Measurements from ENCODE around the gene PDCD1LG2. TPM values are rescaled to one million over a fixed set of nuclear protein-coding genes. Genes with fewer than 3 reads are reported as not detected.
A peak's percentile ranks its signal among the peaks of the same experiment; 100 is the strongest.
"Not testable (repeated sequence)": the region's sequence is repeated elsewhere in the genome, so short reads cannot be mapped to it uniquely, and the experiment has no call there.

PDCD1LG2 gene
- total RNA-seq, 1 donor: under 0.01 TPM

- peak in 1 of 3 donors; percentile 49 for DNase-seq (ENCODE audit: low read depth in 2 of 3, low spot score in 2 of 3)
These were observed 52.6 kb downstream of the PDCD1LG2 start for GRCh38 chr9:5562806-5563416.

DNA sequence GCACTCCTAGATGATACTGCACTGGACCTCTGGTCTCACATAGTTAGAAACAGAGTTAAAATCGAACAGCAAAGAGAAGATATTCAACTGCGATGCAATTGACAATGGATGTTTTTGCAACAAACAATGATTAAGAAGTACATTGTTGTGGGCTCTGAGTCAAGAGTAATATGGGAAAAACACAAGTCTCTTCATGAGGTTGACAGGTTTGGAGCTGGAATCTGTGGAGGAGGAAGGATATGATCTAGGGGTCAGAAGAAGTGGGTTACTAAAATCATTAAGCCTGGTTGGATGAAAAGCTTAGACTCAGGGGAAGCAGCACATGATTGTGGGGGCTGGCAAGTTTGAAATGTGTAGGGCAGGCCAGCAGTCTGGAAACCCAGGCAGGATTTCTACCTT, 53.1 kb downstream of the PDCD1LG2 start:
- DNase-seq (ENCODE audit: low read depth in 2 of 3, low spot score in 2 of 3): no peak

GRCh38 chr9:5563886-5564285, 53.6 kb downstream of the PDCD1LG2 start:
- no peak for DNase-seq (ENCODE audit: low read depth in 2 of 3, low spot score in 2 of 3)

DNA sequence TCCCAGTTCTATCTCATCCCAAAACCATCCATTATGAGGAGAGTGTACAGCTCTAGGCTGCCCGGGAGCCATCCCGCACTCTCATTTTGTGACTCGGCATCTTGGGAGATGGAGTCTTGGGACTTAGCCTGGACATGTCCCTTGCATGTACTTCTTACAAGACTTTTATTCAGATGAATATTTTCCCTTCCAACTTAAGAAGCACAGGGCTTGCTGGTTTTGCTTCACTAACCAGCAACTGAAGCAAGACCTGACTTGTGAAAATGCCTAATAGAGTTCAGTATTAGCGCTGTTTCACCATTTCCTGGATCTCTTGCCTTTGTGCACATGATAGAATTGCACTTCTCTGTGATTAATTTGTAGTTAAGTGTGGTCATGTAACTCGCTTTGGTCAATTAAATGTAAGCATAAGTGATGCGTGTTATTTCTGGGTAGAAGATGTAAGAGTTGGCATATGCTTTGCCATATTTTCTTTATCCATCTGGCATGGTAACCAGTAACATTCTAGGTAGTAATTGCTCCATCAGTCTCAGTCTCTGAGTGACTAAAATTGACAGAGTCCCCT, 55.8 kb downstream of the PDCD1LG2 start:
- DNase-seq (ENCODE audit: low read depth in 2 of 3, low spot score in 2 of 3): no peak

GRCh38 chr9:5568868-5569267, 58.5 kb downstream of the PDCD1LG2 start:
- no peak for DNase-seq (ENCODE audit: low read depth in 2 of 3, low spot score in 2 of 3)

DNA sequence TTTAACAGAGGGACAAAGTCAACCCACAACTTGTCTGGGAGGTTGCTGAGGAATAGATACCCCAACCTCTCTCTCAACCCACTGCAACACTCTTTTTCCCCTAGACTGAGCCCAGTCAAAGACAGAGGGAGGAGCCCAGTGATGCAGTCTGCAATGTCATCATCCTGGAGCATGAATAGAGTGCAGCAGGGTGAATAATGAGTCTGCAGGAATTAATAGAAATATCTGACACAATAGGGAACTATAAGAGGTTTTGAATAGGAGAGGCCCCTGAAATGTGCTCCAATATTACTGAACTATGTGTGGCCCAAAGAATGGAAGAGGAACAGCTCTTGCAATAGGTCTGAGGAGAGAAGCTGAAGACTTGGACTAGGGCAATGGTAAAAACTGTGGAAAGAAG, 59.1 kb downstream of the PDCD1LG2 start:
- peak in 1 of 3 donors; percentile 57 for DNase-seq (ENCODE audit: low read depth in 2 of 3, low spot score in 2 of 3)

GRCh38 chr9:5569891-5570290, 59.6 kb downstream of the PDCD1LG2 start:
- no peak for DNase-seq (ENCODE audit: low read depth in 2 of 3, low spot score in 2 of 3)

- DNase-seq (ENCODE audit: low read depth in 2 of 3, low spot score in 2 of 3): no peak
These were observed 61.4 kb downstream of the PDCD1LG2 start for GRCh38 chr9:5571629-5572232.

DNA sequence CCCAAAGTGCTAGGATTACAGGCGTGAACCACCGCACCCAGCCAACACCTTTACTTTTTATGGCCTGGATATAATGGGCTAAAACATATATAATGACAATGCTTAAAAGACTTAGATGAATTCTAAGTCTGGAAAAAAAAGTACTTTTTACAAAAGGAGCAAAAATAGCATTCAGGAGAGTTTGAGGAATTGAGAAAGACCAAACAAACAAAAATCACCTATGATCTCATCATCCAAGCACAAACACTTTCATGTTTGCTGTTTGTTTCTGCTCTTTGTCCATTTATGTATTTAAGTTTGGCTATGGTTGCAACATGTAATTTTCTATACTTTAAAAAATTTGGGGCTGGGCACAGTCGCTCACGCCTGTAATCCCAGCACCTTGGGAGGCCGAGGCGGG, 63.8 kb downstream of the PDCD1LG2 start:
- DNase-seq (ENCODE audit: low read depth in 2 of 3, low spot score in 2 of 3): no peak

- DNase-seq (ENCODE audit: low read depth in 2 of 3, low spot score in 2 of 3): peak in 1 of 3 donors; percentile 29
These were observed 64.7 kb downstream of the PDCD1LG2 start for GRCh38 chr9:5575000-5575399.

- DNase-seq (ENCODE audit: low read depth in 2 of 3, low spot score in 2 of 3): no peak
These were observed 66.9 kb downstream of the PDCD1LG2 start for GRCh38 chr9:5577225-5577624.

DNA sequence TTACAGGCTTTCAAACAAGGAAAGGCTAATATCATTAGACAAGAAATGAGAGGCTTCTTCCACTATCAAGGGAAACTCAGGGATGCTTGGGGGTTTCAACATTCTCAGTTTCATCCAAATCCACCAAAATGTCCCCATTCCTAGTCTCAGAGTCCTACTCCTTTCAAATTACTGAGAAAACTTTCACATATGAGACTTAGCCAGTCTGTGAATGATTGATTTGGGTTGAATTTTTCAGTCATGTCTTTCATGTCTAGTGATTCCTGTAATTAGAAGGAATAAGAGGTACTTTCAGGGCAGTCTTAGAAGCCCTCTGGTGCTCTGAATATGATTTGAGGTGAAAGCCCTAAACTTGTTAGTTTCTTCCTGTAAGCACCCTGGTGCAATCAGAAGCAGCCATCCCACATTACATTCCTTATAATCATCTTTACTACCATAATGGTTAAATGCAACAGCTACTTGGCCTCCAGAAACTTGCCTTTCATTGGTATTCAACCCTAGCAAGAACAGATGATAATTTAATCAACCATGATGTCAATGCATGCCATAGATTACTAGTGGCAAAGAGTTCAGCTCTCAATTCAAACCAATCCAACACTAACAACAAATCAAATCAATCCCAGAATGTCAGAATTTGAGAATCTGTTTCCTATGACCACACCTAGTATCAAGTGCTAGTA, 67.8 kb downstream of the PDCD1LG2 start:
- DNase-seq (ENCODE audit: low read depth in 2 of 3, low spot score in 2 of 3): no peak

DNA sequence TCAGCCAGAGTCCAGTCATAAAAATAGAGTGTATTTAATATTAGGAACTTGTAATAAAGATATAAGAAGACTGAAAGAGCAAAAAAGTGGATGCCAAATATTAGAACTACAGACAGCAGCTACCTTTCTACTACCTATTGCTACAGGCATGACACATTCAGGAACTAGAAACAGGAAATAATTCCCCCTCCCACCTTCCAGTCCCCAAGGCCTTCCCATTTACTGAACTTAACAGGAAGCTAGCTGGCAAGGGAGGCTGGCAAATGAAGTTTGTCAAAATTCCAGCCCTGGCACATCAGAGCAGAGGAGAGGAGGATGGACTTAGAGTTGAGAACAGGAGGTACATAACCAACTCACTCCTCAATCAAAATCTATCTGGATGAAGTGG, 68.4 kb downstream of the PDCD1LG2 start:
- DNase-seq (ENCODE audit: low read depth in 2 of 3, low spot score in 2 of 3): no peak

- DNase-seq (ENCODE audit: low read depth in 2 of 3, low spot score in 2 of 3): no peak
These were observed 69.5 kb downstream of the PDCD1LG2 start for GRCh38 chr9:5579881-5580280.

GRCh38 chr9:5580650-5581049, 70.3 kb downstream of the PDCD1LG2 start:
- DNase-seq (ENCODE audit: low read depth in 2 of 3, low spot score in 2 of 3): no peak

- DNase-seq (ENCODE audit: low read depth in 2 of 3, low spot score in 2 of 3): not testable (repeated sequence)
These were observed 71.4 kb downstream of the PDCD1LG2 start for GRCh38 chr9:5581706-5582105.

DNA sequence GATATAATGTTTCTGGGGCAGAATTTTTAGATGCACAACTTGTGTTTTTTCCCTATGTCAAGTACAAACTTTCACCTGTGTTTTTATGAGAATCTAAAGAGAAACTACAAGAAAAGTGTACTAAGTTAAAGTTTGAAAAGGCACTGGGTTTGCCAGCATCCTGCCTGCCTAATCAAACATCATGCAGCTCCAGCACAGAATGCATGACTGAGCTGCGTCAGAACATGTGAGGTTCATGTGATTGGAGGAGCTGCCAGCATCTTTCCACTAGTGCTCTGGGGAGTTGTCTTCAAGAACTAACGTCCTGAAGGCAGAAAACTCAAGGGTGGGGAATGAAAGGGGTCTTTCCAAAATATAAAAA, 72.5 kb downstream of the PDCD1LG2 start:
- DNase-seq (ENCODE audit: low read depth in 2 of 3, low spot score in 2 of 3): no peak

GRCh38 chr9:5586391-5586802, 76.1 kb downstream of the PDCD1LG2 start:
- DNase-seq (ENCODE audit: low read depth in 2 of 3, low spot score in 2 of 3): no peak

GRCh38 chr9:5587024-5587423, 76.7 kb downstream of the PDCD1LG2 start:
- no peak for DNase-seq (ENCODE audit: low read depth in 2 of 3, low spot score in 2 of 3)

DNA sequence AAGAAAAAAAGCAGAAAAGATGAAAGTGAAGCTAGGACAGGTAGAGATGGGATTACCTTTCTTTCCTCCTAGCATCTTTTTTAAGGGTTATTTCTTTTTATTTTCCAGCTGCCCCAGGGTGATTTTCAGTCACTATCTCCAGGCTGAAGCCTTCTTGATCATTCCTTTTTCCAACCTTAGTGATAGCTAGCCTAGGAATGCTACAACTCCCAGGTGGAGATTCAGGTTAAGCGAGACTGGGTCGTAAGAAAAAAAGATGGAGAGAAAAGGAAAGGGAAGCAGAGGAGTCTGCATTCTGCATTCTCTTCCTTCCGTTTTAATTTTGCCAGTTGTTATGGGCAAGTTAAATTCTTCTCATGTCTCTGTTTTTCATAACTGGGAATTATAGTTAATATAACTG, 81.9 kb downstream of the PDCD1LG2 start:
- no peak for DNase-seq (ENCODE audit: low read depth in 2 of 3, low spot score in 2 of 3)

- DNase-seq (ENCODE audit: low read depth in 2 of 3, low spot score in 2 of 3): no peak
These were observed 82.6 kb downstream of the PDCD1LG2 start for GRCh38 chr9:5592904-5593303.

- DNase-seq (ENCODE audit: low read depth in 2 of 3, low spot score in 2 of 3): peak in 1 of 3 donors; percentile 21
These were observed 83.6 kb downstream of the PDCD1LG2 start for GRCh38 chr9:5593904-5594303.
